OCI-LY3 (cell line): ENCODE results near the gene AGO3.

Experiments
- H2AFZ ChIP-seq: fragments of 200-600, 300-600 bp; shearing (Covaris generic); 2 replicates; pipeline ENCODE4 v1.6.0; 2014; ENCODE audit warnings: antibody characterized with exemption, low read depth, low read length
- H3K27ac ChIP-seq: fragments of 200-600, 300-600 bp; sonication (generic); 2 replicates; pipeline ENCODE4 v1.5.1; 2014; ENCODE audit warnings: mild to moderate bottlenecking, low read length, moderate library complexity, mixed read lengths
- H3K27me3 ChIP-seq: fragments of 200-600, 300-600 bp; sonication (generic); 2 replicates; pipeline ENCODE4 v1.6.1; 2014; ENCODE audit warnings: low read depth, low read length, mixed read lengths
- H3K36me3 ChIP-seq: fragments of 200-600, 300-600 bp; sonication (generic); replicated peaks from 2 replicates; pipeline ENCODE3; 2014; ENCODE audit warnings: low read depth, low read length, mixed read lengths
- H3K4me1 ChIP-seq: fragments of 300-600, 200-600 bp; sonication (generic); 2 replicates; pipeline ENCODE4 v1.6.1; 2014; ENCODE audit warnings: low read length, mixed read lengths
- H3K4me2 ChIP-seq: fragments of 200-600, 300-600 bp; sonication (generic); 2 replicates; pipeline ENCODE4 v1.6.1; 2014; ENCODE audit warnings: low read length, mixed read lengths
- H3K4me3 ChIP-seq: fragments of 300-600, 200-600 bp; sonication (generic); 2 replicates; pipeline ENCODE4 v1.5.1; 2014; ENCODE audit warnings: antibody characterized with exemption, mild to moderate bottlenecking, low read length, moderate library complexity
- H3K79me2 ChIP-seq: fragments of 300-600, 200-600 bp; shearing (Covaris generic); 2 replicates; pipeline ENCODE4 v1.6.1; 2014; ENCODE audit warnings: mild to moderate bottlenecking, low read length, mixed read lengths
- H3K9ac ChIP-seq: fragments of 300-600, 200-600 bp; shearing (Covaris generic); 2 replicates; pipeline ENCODE4 v1.6.0; 2014; ENCODE audit warnings: mild to moderate bottlenecking, low read length, moderate library complexity
- H3K9me3 ChIP-seq: fragments of 200-600, 300-600 bp; shearing (Covaris generic); 2 replicates; pipeline ENCODE4 v1.6.1; 2014; ENCODE audit warnings: low read length, mixed read lengths; ENCODE audit not compliant: insufficient read depth
- H4K20me1 ChIP-seq: fragments of 200-600, 300-600 bp; sonication (generic); 2 replicates; pipeline ENCODE4 v1.6.1; 2016; ENCODE audit warnings: low read length, mixed read lengths; ENCODE audit not compliant: insufficient read depth
- CTCF ChIP-seq: fragments of 200-600, 300-600 bp; sonication (generic); IDR thresholded peaks from 2 replicates; pipeline ENCODE4 v1.5.1; 2014; ENCODE audit warnings: antibody characterized with exemption, low read length, low read depth
- EZH2phosphoT487 ChIP-seq: fragments of 200-600 bp; shearing (Covaris generic); IDR thresholded peaks from 2 replicates; pipeline ENCODE4 v1.6.1; 2018; ENCODE audit warnings: antibody characterized with exemption, mixed run types, low read depth

The AGO3 gene

GRCh38 chr1:36083635-36084496 lies 153.0 kb downstream of the AGO3 start, which contains the start of gene TEKT2:
TEKT2 (plus strand) TSS chr1:36084094; CDS start chr1:36084922, 828 bp downstream.
- no peak within 1 kb of the TSS for H3K4me3 ChIP-seq
- no peaks in the 10 kb centered on the region for H3K9me3 ChIP-seq
- H3K4me1 ChIP-seq = no peaks in the 10 kb centered on the region
- H3K36me3 ChIP-seq = no peaks in the 10 kb centered on the region
- H3K27ac ChIP-seq = no peak within 1 kb of the TSS
- H3K27me3 ChIP-seq = no peaks in the 10 kb centered on the region
- H3K9ac ChIP-seq = no peak within 1 kb of the TSS
- TF ChIP-seq CTCF (no peak), EZH2phosphoT487 (no peak)
- peaks cover 1% of the 10 kb centered on the region for H3K79me2 ChIP-seq
- H3K4me2 ChIP-seq = no peak within 1 kb of the TSS
- no peak within 1 kb of the TSS for H2AFZ ChIP-seq
- no peaks in the 10 kb centered on the region for H4K20me1 ChIP-seq

GRCh38 chr1:36084497-36085115 lies 153.7 kb downstream of the AGO3 start:
- Histone ChIP-seq H4K20me1 (no peaks in the 10 kb centered on the region), H2AFZ (no peak overlapping the region), H3K9me3 (no peaks in the 10 kb centered on the region), H3K36me3 (no peaks in the 10 kb centered on the region), H3K4me2 (no peak overlapping the region), H3K27ac (no peak overlapping the region), H3K27me3 (no peaks in the 10 kb centered on the region), H3K9ac (no peak overlapping the region), H3K4me1 (no peaks in the 10 kb centered on the region), H3K79me2 (peaks cover 9% of the 10 kb centered on the region), H3K4me3 (no peak overlapping the region)
- TF ChIP-seq CTCF = no peak

- Histone ChIP-seq H3K27me3 (no peaks in the 10 kb centered on the region), H3K27ac (no peak overlapping the region), H3K36me3 (no peaks in the 10 kb centered on the region), H4K20me1 (no peaks in the 10 kb centered on the region), H3K4me1 (no peaks in the 10 kb centered on the region), H3K79me2 (peaks cover 14% of the 10 kb centered on the region), H3K9me3 (no peaks in the 10 kb centered on the region), H3K9ac (no peak overlapping the region), H3K4me3 (no peak overlapping the region), H3K4me2 (no peak overlapping the region), H2AFZ (no peak overlapping the region)
- TF ChIP-seq EZH2phosphoT487 (no peak), CTCF (no peak)
Measured at GRCh38 chr1:36085126-36085525, 154.2 kb downstream of the AGO3 start.

- peaks cover 16% of the 10 kb centered on the region for H3K79me2 ChIP-seq
- H3K27me3 ChIP-seq = no peaks in the 10 kb centered on the region
- TF ChIP-seq EZH2phosphoT487 = no peak
- TF ChIP-seq CTCF = no peak
- H3K4me2 ChIP-seq = no peak overlapping the region
- no peak overlapping the region for H3K9ac ChIP-seq
- H3K36me3 ChIP-seq = no peaks in the 10 kb centered on the region
- H4K20me1 ChIP-seq = no peaks in the 10 kb centered on the region
- H2AFZ ChIP-seq = no peak overlapping the region
- no peak overlapping the region for H3K4me3 ChIP-seq
- no peaks in the 10 kb centered on the region for H3K9me3 ChIP-seq
- no peaks in the 10 kb centered on the region for H3K4me1 ChIP-seq
- H3K27ac ChIP-seq = no peak overlapping the region
Measured at GRCh38 chr1:36085686-36086526, 155.0 kb downstream of the AGO3 start.
